Stimulated activated naive B cell treated with anti-CD40 and anti-IgM and Interleukin-4, amounts not matched to agents 10 μg/mL and 1 μg/mL and 100 μg/mL, for 72 hours (primary cell): ENCODE data around the gene CCDC197.

ENCODE experiments used
- ATAC-seq, 2 donors: fragments of 150-1000 bp; cut with Tn5 transposase; replicated peaks; 2 replicates each; pipeline ENCODE4 v1.10.0; 2021; ENCODE audit warnings: moderate library complexity in 1 of 2
- DNase-seq: peaks from one replicate; pipeline ENCODE4 v3.0.0; 2021
- H3K27ac Mint-ChIP-seq: one replicate; pipeline ENCODE4 v1.8.0; 2022; ENCODE audit warnings: mild to moderate bottlenecking, mixed read lengths
- H3K27me3 Mint-ChIP-seq, 2 donors: one replicate each; pipeline ENCODE4 v1.8.0; 2022; ENCODE audit warnings: mixed read lengths in 2 of 2
- H3K36me3 Mint-ChIP-seq, 2 donors: one replicate each; pipeline ENCODE4 v1.8.0; 2022; ENCODE audit warnings: mixed read lengths in 2 of 2, mild to moderate bottlenecking in 1 of 2
- H3K4me1 Mint-ChIP-seq, 2 donors: one replicate each; pipeline ENCODE4 v1.8.0; 2022; ENCODE audit warnings: mixed read lengths in 2 of 2, mild to moderate bottlenecking in 1 of 2
- H3K4me3 Mint-ChIP-seq, 2 donors: one replicate each; pipeline ENCODE4 v1.8.0; 2022; ENCODE audit warnings: mild to moderate bottlenecking in 2 of 2, mixed read lengths in 2 of 2, moderate library complexity in 1 of 2
- H3K9me3 Mint-ChIP-seq, 2 donors: one replicate each; pipeline ENCODE4 v1.8.0; 2022; ENCODE audit warnings: mixed read lengths in 2 of 2, mild to moderate bottlenecking in 1 of 2

Gene CCDC197

GRCh38 chr14:93967637-93968250 lies 29.4 kb upstream of the CCDC197 start:
- no peaks in the 10 kb centered on the region for H3K27me3 Mint-ChIP-seq
- DNase-seq (peak; percentile 85), ATAC-seq (peak; percentile 68 to 70)
- H3K4me1 Mint-ChIP-seq: peaks cover 81 to 99% of the 10 kb centered on the region in 2 donors
- H3K9me3 Mint-ChIP-seq: peaks cover 7 to 8% of the 10 kb centered on the region in 2 donors
- peak overlapping the region; percentile 42 to 71 for H3K4me3 Mint-ChIP-seq
- H3K27ac Mint-ChIP-seq: peak overlapping the region; percentile 89
- H3K36me3 Mint-ChIP-seq: peaks cover 6 to 8% of the 10 kb centered on the region in 2 donors

GRCh38 chr14:93969082-93969828 lies 27.8 kb upstream of the CCDC197 start:
- peak overlapping the region; percentile 18 to 53 for H3K4me3 Mint-ChIP-seq
- H3K27ac Mint-ChIP-seq: peak overlapping the region; percentile 91
- H3K27me3 Mint-ChIP-seq: peaks cover 7 to 8% of the 10 kb centered on the region in 2 donors
- DNase-seq (peak; percentile 65), ATAC-seq (peak; percentile 35 to 37)
- H3K9me3 Mint-ChIP-seq: peaks cover 7 to 8% of the 10 kb centered on the region in 2 donors
- H3K36me3 Mint-ChIP-seq: peaks cover 6 to 8% of the 10 kb centered on the region in 2 donors
- peaks cover 68 to 88% of the 10 kb centered on the region in 2 donors for H3K4me1 Mint-ChIP-seq

GRCh38 chr14:93970585-93970964 lies 26.5 kb upstream of the CCDC197 start:
- Mint-ChIP-seq H3K27me3 (peaks cover 17 to 22% of the 10 kb centered on the region in 2 donors), H3K4me1 (peaks cover 64 to 82% of the 10 kb centered on the region in 2 donors), H3K4me3 (peak overlapping the region; percentile 80 to 85), H3K36me3 (peaks cover under 1 to 5% of the 10 kb centered on the region in 2 donors), H3K27ac (peak overlapping the region; percentile 96), H3K9me3 (peaks cover 0 to 1% of the 10 kb centered on the region in 2 donors)
- DNase-seq: peak; percentile 34
- ATAC-seq: peak; percentile 49 to 55

DNA sequence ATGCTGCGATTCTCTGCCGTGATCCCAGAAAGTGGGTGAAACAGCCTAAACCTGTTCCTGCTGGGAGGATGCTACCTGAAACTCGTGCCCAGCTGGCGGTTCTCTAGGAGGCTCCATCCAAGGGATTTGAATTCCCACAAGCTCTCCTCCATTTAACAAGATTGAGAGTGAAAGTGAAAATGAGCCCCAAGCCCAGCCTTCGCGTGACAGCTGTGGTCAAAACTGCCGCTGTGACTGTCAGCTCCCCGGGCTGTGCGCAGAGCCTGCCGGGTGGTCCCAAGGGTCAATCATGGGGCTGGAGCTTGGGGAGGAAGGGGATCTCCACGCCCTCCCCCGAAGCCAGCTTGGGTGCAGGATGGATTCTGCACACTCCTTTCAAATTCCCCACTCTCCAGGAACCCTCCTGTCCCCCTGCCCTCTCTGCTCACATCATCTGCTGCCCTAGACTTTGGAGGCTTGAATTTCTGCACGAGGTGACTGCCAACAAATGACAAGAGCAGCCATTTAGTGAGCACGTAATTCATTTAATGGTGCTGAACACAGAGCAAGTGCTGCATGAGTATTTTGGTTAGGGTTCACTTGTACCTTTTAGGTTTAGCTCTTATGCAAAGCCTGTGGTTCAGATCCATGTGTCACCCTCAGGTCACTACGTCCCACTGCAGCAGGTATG lies 26.0 kb upstream of the CCDC197 start:
- DNase-seq: peak; percentile 79
- Mint-ChIP-seq H3K4me1 (peaks cover 64 to 82% of the 10 kb centered on the region in 2 donors), H3K9me3 (no peaks in the 10 kb centered on the region), H3K36me3 (peaks cover 4 to 9% of the 10 kb centered on the region in 2 donors), H3K27me3 (peaks cover 21 to 27% of the 10 kb centered on the region in 2 donors), H3K4me3 (peak overlapping the region; percentile 80 to 85), H3K27ac (peak overlapping the region; percentile 96)
- peak; percentile 63 to 65 for ATAC-seq

DNA sequence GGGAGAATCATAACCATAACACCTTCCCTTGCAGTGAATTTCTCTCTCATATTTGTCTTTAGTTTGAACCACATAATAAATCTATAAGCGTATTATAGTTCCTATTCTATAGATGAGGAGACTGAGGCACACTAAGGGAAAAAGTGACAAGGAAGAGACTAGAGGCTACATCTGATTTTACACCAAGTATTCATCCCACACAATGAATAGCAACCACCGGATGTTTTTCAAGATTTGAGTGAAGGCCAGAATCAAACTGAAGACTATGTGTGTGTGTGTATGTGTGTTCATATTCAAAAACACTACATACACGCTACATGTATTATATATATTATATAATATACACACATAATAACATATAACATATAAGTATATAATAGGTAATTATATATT lies 25.5 kb upstream of the CCDC197 start:
- Mint-ChIP-seq H3K4me1 (peaks cover 60 to 82% of the 10 kb centered on the region in 2 donors), H3K27ac (peak overlapping the region; percentile 96), H3K27me3 (peaks cover 23 to 30% of the 10 kb centered on the region in 2 donors), H3K36me3 (peaks cover 5 to 10% of the 10 kb centered on the region in 2 donors), H3K9me3 (peaks cover 1% of the 10 kb centered on the region in 2 donors), H3K4me3 (peak overlapping the region in 1 of 2 donors; percentile 85)
- ATAC-seq: no peak
- DNase-seq: no peak

DNA sequence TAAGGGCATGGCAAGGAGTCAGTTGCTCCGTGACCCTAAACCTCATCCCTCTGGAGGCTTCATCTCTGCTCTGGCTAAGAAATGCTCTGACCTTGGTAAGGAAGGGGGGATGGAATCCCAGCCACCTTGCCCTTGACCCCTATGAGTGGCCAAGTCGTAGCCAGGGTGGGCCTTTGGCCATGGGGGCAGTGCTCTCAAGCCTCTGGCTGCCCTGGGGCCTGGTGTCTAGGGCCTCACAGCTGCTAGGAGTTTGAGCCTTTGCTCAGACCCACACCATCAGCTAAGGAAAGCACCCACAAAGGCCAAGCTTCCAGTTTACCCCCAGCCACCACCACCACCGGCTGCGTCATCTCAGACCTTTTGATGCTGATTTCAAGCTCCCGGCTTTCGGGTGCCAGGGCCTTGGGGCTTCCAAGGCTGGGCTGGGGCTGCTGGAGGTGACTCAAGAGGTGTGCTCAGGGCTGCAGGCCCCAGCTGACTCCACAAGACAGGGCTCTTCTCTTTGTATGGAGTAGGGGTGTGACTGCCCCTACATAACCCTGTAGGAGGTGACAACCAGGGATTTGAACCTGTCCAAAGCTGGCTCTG lies 24.4 kb upstream of the CCDC197 start:
- H3K4me1 Mint-ChIP-seq: peaks cover 59 to 82% of the 10 kb centered on the region in 2 donors
- H3K4me3 Mint-ChIP-seq: no peak overlapping the region
- DNase-seq: no peak
- no peak for ATAC-seq
- H3K9me3 Mint-ChIP-seq: peaks cover 7% of the 10 kb centered on the region in 2 donors
- no peak overlapping the region for H3K27ac Mint-ChIP-seq
- peaks cover 27 to 36% of the 10 kb centered on the region in 2 donors for H3K27me3 Mint-ChIP-seq
- H3K36me3 Mint-ChIP-seq: peaks cover 13% of the 10 kb centered on the region in 2 donors

- ATAC-seq (no peak), DNase-seq (no peak)
- Mint-ChIP-seq H3K36me3 (peaks cover 16 to 17% of the 10 kb centered on the region in 2 donors), H3K4me3 (no peak overlapping the region), H3K27me3 (peaks cover 27 to 36% of the 10 kb centered on the region in 2 donors), H3K4me1 (peaks cover 54 to 82% of the 10 kb centered on the region in 2 donors), H3K27ac (no peak overlapping the region), H3K9me3 (peaks cover 7 to 11% of the 10 kb centered on the region in 2 donors)
These were observed 23.5 kb upstream of the CCDC197 start for GRCh38 chr14:93973607-93974006.

GRCh38 chr14:93974299-93974698 lies 22.8 kb upstream of the CCDC197 start:
- no peak overlapping the region for H3K4me3 Mint-ChIP-seq
- H3K36me3 Mint-ChIP-seq: peaks cover 16 to 17% of the 10 kb centered on the region in 2 donors
- peaks cover 51 to 82% of the 10 kb centered on the region in 2 donors for H3K4me1 Mint-ChIP-seq
- peaks cover 27 to 36% of the 10 kb centered on the region in 2 donors for H3K27me3 Mint-ChIP-seq
- ATAC-seq (no peak), DNase-seq (no peak)
- H3K9me3 Mint-ChIP-seq: peaks cover 7 to 11% of the 10 kb centered on the region in 2 donors
- H3K27ac Mint-ChIP-seq: peak overlapping the region; percentile 27

DNA sequence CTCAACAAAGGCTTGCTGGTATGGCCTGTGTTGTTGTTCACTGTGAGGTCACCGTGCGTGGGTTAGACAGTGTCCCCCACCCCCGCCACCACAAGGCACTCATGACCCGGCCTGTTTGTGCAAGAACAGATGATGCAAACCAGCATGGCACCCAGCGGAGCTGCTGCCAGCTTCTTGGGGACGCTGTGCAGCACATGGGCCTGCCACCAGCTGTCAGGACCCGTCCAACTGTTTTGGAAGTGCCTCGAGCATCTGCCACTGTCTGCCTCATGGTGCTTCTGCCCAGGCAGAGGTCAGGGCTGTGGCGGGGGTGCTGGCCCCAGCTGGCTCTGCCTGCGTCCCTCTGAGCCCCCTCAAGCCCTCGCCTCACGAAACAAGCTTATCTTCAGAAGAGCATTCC lies 22.3 kb upstream of the CCDC197 start:
- Mint-ChIP-seq H3K27me3 (peaks cover 27 to 36% of the 10 kb centered on the region in 2 donors), H3K27ac (no peak overlapping the region), H3K9me3 (peaks cover 7 to 11% of the 10 kb centered on the region in 2 donors), H3K4me3 (no peak overlapping the region), H3K36me3 (peaks cover 16 to 17% of the 10 kb centered on the region in 2 donors), H3K4me1 (peaks cover 49 to 81% of the 10 kb centered on the region in 2 donors)
- ATAC-seq: no peak
- no peak for DNase-seq

DNA sequence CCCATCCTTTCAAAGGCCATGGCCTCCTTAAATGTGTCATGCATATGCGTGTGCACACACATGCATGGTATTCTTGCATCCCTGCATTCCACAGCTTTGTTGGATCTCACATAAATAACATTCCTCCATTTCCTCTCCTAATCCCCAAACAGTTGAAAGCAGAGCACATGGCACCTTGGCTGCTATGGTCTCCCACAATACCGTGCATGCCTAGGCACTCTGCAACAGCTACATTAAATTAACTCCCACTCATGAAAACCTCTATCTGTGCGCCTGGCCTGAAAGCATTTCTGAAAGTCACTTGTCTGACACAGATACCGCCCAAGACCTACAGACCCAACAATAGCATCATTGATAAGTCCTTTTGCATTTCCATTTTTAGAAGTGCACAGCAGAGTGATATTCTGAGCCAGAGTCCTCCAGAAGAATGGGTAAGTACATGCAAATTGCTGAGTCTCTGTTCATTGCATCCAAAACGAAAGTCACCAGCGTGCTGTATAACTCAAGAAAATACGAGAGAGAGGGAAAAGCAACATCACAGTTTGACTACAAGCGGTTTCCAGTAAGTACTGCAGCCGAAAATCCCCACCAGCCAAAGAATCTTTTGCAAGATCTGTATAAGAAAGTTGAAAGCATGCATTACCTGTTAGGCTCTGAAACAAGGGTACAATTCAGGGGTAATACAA lies 21.2 kb upstream of the CCDC197 start:
- H3K9me3 Mint-ChIP-seq: peaks cover 7 to 11% of the 10 kb centered on the region in 2 donors
- peak overlapping the region; percentile 22 for H3K27ac Mint-ChIP-seq
- ATAC-seq (peak; percentile 34 to 35), DNase-seq (no peak)
- peak overlapping the region; percentile 23 to 40 for H3K4me3 Mint-ChIP-seq
- H3K36me3 Mint-ChIP-seq: peaks cover 16 to 17% of the 10 kb centered on the region in 2 donors
- peaks cover 44 to 81% of the 10 kb centered on the region in 2 donors for H3K4me1 Mint-ChIP-seq
- peaks cover 34 to 42% of the 10 kb centered on the region in 2 donors for H3K27me3 Mint-ChIP-seq

GRCh38 chr14:93976477-93977057 lies 20.5 kb upstream of the CCDC197 start, which contains the start of gene ASB2:
Gene ASB2 (minus strand): TSS chr14:93976570. CDS start chr14:93964539, 12,031 bp downstream.
- ATAC-seq: no peak
- H3K9me3 Mint-ChIP-seq: peaks cover 7 to 11% of the 10 kb centered on the region in 2 donors

GRCh38 chr14:93977171-93977570 lies 19.9 kb upstream of the CCDC197 start:
- ATAC-seq: no peak
- no peak for DNase-seq
- peak overlapping the region; percentile 90 for H3K27ac Mint-ChIP-seq
- peaks cover 34 to 76% of the 10 kb centered on the region in 2 donors for H3K4me1 Mint-ChIP-seq
- H3K36me3 Mint-ChIP-seq: peaks cover 16 to 17% of the 10 kb centered on the region in 2 donors
- peaks cover 45 to 54% of the 10 kb centered on the region in 2 donors for H3K27me3 Mint-ChIP-seq
- H3K4me3 Mint-ChIP-seq: no peak overlapping the region
- peaks cover 7 to 11% of the 10 kb centered on the region in 2 donors for H3K9me3 Mint-ChIP-seq

More at GRCh38 chr14:93976477-93977057, 20.5 kb upstream of the CCDC197 start, which contains the start of gene ASB2:
- Mint-ChIP-seq H3K4me1 (peaks cover 38 to 81% of the 10 kb centered on the region in 2 donors), H3K36me3 (peaks cover 16 to 17% of the 10 kb centered on the region in 2 donors), H3K27ac (peak within 1 kb of the TSS; percentile 90), H3K27me3 (peaks cover 39 to 48% of the 10 kb centered on the region in 2 donors), H3K4me3 (peak within 1 kb of the TSS; percentile 23 to 55)
- DNase-seq: no peak
